Large intestine (tissue), 3 donors: ENCODE measurements around the gene DZANK1. TPM values are rescaled to one million over a fixed set of nuclear protein-coding genes. Genes with fewer than 3 reads are reported as not detected.

Experiments used
- DNase-seq, 2 donors: peaks; one replicate each; pipeline versions ENCODE4 v3.0.0 to v3.0.0-alpha.2; 2013
- H3K27ac ChIP-seq: one replicate; pipeline ENCODE4 v1.5.1; 2013; ENCODE audit warnings: low read length
- H3K27me3 ChIP-seq: 2 replicates; pipeline ENCODE4 v1.6.1; 2013; ENCODE audit warnings: low read length; ENCODE audit not compliant: control insufficient read depth, insufficient read depth
- H3K36me3 ChIP-seq: 2 replicates; pipeline ENCODE4 v1.6.1; 2013; ENCODE audit warnings: low read length; ENCODE audit not compliant: control insufficient read depth, insufficient read depth
- H3K4me1 ChIP-seq: one replicate; pipeline ENCODE4 v1.6.1; 2013; ENCODE audit warnings: low read length; ENCODE audit not compliant: control insufficient read depth, insufficient read depth
- H3K4me3 ChIP-seq: one replicate; pipeline ENCODE4 v1.5.1; 2013; ENCODE audit warnings: low read length
- H3K9me3 ChIP-seq: one replicate; pipeline ENCODE4 v1.6.1; 2013; ENCODE audit warnings: mild to moderate bottlenecking, low read depth, low read length, moderate library complexity; ENCODE audit not compliant: control insufficient read depth
- WGBS: methylation state at CpG from one replicate; pipeline ENCODE4 v1.1.5; 2013; ENCODE audit warnings: low lambda C conversion rate; ENCODE audit not compliant: insufficient coverage; 5-methylcytosine and 5-hydroxymethylcytosine counted together
- polyA plus RNA-seq: library from polyadenylated mRNA; unstranded; fragments of 120-200 nt; gene quantifications from one replicate; pipeline ENCODE4 v1.2.1, GENCODE V29; 2013

DZANK1 gene
- polyA plus RNA-seq, 1 donor = 2.4 TPM

GRCh38 chr20:18443886-18444285, 22.9 kb downstream of the DZANK1 start:
- no peaks in the 10 kb centered on the region for H3K27me3 ChIP-seq
- no peak for DNase-seq
- WGBS = no CpG with 5 or more reads among the region's 4 CpGs
- H3K27ac ChIP-seq = no peak overlapping the region
- H3K4me3 ChIP-seq = no peak overlapping the region
- no peaks in the 10 kb centered on the region for H3K36me3 ChIP-seq
- no peaks in the 10 kb centered on the region for H3K4me1 ChIP-seq
- H3K9me3 ChIP-seq = no peaks in the 10 kb centered on the region

- H3K9me3 ChIP-seq = no peaks in the 10 kb centered on the region
- H3K4me3 ChIP-seq = no peak overlapping the region
- no peaks in the 10 kb centered on the region for H3K4me1 ChIP-seq
- WGBS = no CpG with 5 or more reads among the region's 1 CpG
- H3K36me3 ChIP-seq = no peaks in the 10 kb centered on the region
- no peak for DNase-seq
- H3K27me3 ChIP-seq = no peaks in the 10 kb centered on the region
- H3K27ac ChIP-seq = no peak overlapping the region
These were observed 26.4 kb downstream of the DZANK1 start for GRCh38 chr20:18440403-18440802.

DNA sequence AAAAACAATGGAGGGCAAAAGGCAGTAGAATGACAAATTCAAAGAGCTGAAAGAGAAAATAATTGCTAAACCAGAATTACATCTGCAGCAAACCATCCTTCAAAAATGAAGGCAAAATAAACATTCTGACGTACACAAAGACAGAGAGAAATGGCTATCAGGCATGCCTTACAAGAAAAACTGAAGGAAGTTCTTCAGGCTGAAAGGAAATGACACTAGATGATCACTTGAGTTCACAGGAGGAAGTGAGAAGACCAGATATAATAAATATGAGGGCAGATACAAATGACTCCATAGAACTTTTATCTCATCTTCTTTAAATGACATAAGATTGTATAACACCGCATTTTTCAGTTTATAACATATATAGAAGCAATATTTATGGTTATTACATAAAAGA, 30.0 kb downstream of the DZANK1 start:
- H3K27me3 ChIP-seq = no peaks in the 10 kb centered on the region
- H3K4me1 ChIP-seq = no peaks in the 10 kb centered on the region
- H3K27ac ChIP-seq = no peak overlapping the region
- DNase-seq = no peak
- no CpG with 5 or more reads among the region's 2 CpGs for WGBS
- no peaks in the 10 kb centered on the region for H3K36me3 ChIP-seq
- H3K9me3 ChIP-seq = no peaks in the 10 kb centered on the region
- H3K4me3 ChIP-seq = no peak overlapping the region

DNA sequence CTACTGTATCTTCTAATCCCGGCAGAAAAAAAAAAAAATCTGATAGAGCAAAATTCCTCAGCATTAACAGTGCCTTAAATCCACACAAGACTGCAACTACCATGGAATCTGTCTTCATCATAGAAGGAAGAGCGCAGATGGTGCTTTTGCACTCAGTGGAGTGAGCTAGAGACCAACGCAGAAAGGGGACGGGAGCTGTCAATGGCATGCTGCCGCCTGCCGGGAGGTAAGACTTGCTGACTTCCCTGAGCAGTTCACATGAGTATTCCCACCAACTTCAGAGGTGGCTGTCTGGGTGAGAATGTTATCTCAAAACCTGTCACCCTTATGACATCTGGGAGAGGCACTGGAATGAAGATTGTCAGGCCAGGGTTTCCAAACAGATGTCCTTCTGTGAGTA, 35.6 kb downstream of the DZANK1 start:
- peaks cover 6% of the 10 kb centered on the region for H3K4me1 ChIP-seq
- H3K4me3 ChIP-seq = no peak overlapping the region
- peak; percentile 49 to 64 for DNase-seq
- H3K27me3 ChIP-seq = no peaks in the 10 kb centered on the region
- no peak overlapping the region for H3K27ac ChIP-seq
- no peaks in the 10 kb centered on the region for H3K36me3 ChIP-seq
- no CpG with 5 or more reads among the region's 6 CpGs for WGBS
- no peaks in the 10 kb centered on the region for H3K9me3 ChIP-seq

- Histone ChIP-seq H3K9me3 (no peaks in the 10 kb centered on the region), H3K4me3 (no peak overlapping the region), H3K27ac (no peak overlapping the region), H3K27me3 (no peaks in the 10 kb centered on the region), H3K36me3 (no peaks in the 10 kb centered on the region), H3K4me1 (peaks cover 6% of the 10 kb centered on the region)
- peak; percentile 57 to 84 for DNase-seq
- no CpG with 5 or more reads among the region's 9 CpGs for WGBS
These were observed 36.5 kb downstream of the DZANK1 start for GRCh38 chr20:18430172-18430826.

DNA sequence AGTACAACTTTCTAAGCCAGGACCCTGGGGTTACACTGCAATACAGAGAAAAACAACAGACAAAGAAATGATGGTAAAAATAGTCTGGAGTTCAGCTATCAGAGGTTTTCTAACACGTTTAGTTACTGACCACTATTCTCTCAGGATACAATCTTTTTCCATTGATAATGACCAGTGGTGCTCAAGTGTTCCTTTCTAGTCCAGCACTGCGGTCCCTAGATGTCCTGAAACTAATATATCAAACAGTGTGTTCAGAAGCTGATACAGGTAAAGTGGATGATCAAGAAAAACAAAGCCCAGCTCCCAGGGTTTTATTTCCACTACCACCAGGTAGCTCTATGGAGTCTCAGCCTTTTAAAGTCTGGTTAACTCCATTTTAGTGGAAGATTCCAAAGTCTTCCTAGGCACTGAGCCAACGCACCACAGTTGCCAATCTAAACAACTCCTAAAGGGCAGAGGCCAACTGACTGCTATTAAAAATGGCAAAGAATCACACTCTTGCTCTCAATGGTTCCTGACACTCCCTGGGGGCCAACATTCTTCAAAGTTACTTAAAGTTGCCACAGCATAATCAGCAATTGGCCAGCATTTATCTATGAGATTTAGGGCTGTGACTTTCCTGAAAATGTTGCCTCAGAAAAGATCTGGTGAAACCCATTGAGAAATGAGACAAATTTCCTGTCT, 38.2 kb downstream of the DZANK1 start:
- H3K4me3 ChIP-seq = no peak overlapping the region
- no peaks in the 10 kb centered on the region for H3K36me3 ChIP-seq
- no peaks in the 10 kb centered on the region for H3K9me3 ChIP-seq
- peaks cover 6% of the 10 kb centered on the region for H3K4me1 ChIP-seq
- DNase-seq = peak; percentile 33 to 75
- no peak overlapping the region for H3K27ac ChIP-seq
- no CpG with 5 or more reads among the region's 3 CpGs for WGBS
- H3K27me3 ChIP-seq = no peaks in the 10 kb centered on the region

DNA sequence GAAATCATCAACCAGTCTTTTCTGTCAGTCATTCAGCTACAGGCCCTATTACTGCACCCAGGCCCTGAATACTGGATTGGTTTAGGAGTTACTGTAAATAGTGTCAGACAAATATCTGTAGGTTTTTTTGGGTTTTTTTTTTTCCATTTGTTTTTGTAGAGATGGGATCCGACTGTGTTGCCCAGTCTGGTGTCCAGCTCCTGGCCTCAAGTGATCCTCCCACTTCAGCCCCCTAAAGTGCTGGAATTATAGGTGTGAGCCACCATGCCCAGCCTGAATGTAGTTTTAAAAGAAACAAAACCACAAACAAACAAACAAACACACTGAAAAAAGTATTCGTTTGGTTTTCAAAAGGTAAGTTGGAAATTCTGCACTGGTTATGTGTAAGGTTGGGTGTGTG, 39.6 kb downstream of the DZANK1 start:
- H3K27me3 ChIP-seq = no peaks in the 10 kb centered on the region
- H3K27ac ChIP-seq = no peak overlapping the region
- no peaks in the 10 kb centered on the region for H3K36me3 ChIP-seq
- H3K4me3 ChIP-seq = no peak overlapping the region
- H3K9me3 ChIP-seq = no peaks in the 10 kb centered on the region
- peaks cover 6% of the 10 kb centered on the region for H3K4me1 ChIP-seq
- DNase-seq = no peak
- WGBS = 100% methylated on average over 1 of the region's 2 CpGs

DNA sequence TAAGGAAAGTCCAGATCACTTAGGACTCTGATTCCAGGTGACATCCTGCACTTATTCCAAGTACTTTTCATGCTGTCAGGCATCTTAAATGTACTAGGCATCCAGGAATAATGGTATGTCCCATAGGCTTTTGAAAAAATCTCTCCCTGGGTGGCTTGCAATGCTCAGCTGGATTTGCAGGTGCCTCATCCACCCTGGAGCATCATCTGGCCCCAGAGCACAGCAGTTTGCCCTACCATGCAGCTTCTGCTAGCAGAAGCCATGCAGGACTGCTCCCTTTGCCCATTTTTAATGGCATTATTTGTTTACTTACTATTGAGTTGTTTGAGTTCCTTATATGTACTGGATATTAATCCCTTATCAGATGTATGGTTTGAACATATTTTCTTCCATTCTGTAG, 45.2 kb downstream of the DZANK1 start:
- no peak for DNase-seq
- H3K4me3 ChIP-seq = no peak overlapping the region
- no peaks in the 10 kb centered on the region for H3K36me3 ChIP-seq
- no peak overlapping the region for H3K27ac ChIP-seq
- no peaks in the 10 kb centered on the region for H3K27me3 ChIP-seq
- H3K9me3 ChIP-seq = no peaks in the 10 kb centered on the region
- no peaks in the 10 kb centered on the region for H3K4me1 ChIP-seq

DNA sequence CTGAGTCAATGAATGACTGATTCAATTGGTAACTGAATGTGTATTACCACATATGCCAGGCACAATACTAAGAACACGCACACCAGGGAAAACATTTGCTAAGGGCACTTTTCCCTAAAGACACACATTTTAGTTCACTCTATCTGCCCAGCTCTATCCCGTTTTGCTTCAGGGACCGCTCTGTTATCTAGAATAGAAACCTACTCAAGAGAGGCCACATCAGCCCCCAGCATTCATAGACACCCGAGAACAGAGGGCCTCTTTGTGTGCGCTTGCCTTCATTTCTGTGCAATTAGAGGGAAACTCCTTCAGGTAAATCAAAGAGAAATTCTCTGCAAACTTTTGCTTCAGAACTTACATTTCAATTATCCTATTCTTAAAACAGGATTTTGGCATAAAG, 50.3 kb downstream of the DZANK1 start:
- Histone ChIP-seq H3K27ac (no peak overlapping the region), H3K4me3 (no peak overlapping the region), H3K27me3 (no peaks in the 10 kb centered on the region), H3K36me3 (no peaks in the 10 kb centered on the region), H3K9me3 (no peaks in the 10 kb centered on the region), H3K4me1 (peaks cover 4% of the 10 kb centered on the region)
- DNase-seq = peak in 1 of 2 donors; percentile 27
- WGBS = 27% methylated on average over 3 of the region's 5 CpGs

DNA sequence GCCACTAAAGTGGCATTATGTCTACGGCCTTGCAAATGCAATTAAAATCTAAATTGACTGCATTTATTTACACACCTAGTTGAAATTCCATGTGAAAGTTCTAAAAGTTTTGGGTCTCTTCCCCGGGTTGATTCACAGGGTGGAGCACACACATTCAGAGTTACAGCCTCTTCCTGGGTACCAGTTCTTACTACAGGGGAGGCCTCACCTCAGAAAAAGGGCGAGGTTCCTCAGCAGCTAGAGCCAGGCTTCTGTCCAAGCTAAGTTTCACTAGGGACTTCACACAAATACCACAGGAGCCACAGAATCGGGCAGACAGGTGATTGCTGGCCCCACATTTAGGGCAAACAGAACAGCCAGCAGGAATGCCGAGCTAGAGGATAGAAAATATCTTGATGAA, 52.7 kb downstream of the DZANK1 start:
- no peak overlapping the region for H3K4me3 ChIP-seq
- no CpG with 5 or more reads among the region's 5 CpGs for WGBS
- no peak for DNase-seq
- peaks cover 4% of the 10 kb centered on the region for H3K4me1 ChIP-seq
- no peaks in the 10 kb centered on the region for H3K9me3 ChIP-seq
- no peaks in the 10 kb centered on the region for H3K27me3 ChIP-seq
- H3K36me3 ChIP-seq = no peaks in the 10 kb centered on the region
- H3K27ac ChIP-seq = no peak overlapping the region
